GM20000 (cell line): ENCODE results near the gene YJEFN3.

Experiments
- DNase-seq: peaks from one replicate; pipeline ENCODE4 v3.0.0; 2012; ENCODE audit warnings: low spot score
- CTCF ChIP-seq: IDR thresholded peaks from 2 replicates; pipeline ENCODE4 v1.5.1; 2012; ENCODE audit warnings: mild to moderate bottlenecking, control low read depth; ENCODE audit errors: extremely low read depth, missing control alignments

YJEFN3 gene

GRCh38 chr19:19507354-19507753 lies 21.4 kb upstream of the YJEFN3 start:
- DNase-seq: no peak
- no peak for TF ChIP-seq CTCF

GRCh38 chr19:19508217-19508616 lies 20.5 kb upstream of the YJEFN3 start:
- TF ChIP-seq CTCF: no peak
- no peak for DNase-seq

GRCh38 chr19:19510432-19510831 lies 18.3 kb upstream of the YJEFN3 start:
- no peak for DNase-seq
- no peak for TF ChIP-seq CTCF

GRCh38 chr19:19513682-19514081 lies 15.0 kb upstream of the YJEFN3 start:
- no peak for TF ChIP-seq CTCF
- DNase-seq: no peak

- DNase-seq: no peak
- no peak for TF ChIP-seq CTCF
These were observed 14.5 kb upstream of the YJEFN3 start for GRCh38 chr19:19514215-19514657.

- DNase-seq: no peak
- no peak for TF ChIP-seq CTCF
These were observed 13.7 kb upstream of the YJEFN3 start, which contains the start of gene TSSK6 for GRCh38 chr19:19514881-19515641. TSSK6 (minus strand) TSS chr19:19515548; CDS start chr19:19515427, 121 bp downstream.

- peak; percentile 96 for DNase-seq
- no peak for TF ChIP-seq CTCF
These were observed 12.8 kb upstream of the YJEFN3 start, which contains the start of gene NDUFA13 for GRCh38 chr19:19515642-19516519. NDUFA13 (plus strand) TSS chr19:19516225; CDS start chr19:19516239, 14 bp downstream.
